ENCODE results near the gene ITM2C. TPM values are rescaled to one million over a fixed set of nuclear protein-coding genes. Genes with fewer than 3 reads are reported as not detected.

ITM2C gene
- total and polyA plus RNA-seq, 4 donors, result 18.0 to 99.7 (median 23.1) TPM

DNA sequence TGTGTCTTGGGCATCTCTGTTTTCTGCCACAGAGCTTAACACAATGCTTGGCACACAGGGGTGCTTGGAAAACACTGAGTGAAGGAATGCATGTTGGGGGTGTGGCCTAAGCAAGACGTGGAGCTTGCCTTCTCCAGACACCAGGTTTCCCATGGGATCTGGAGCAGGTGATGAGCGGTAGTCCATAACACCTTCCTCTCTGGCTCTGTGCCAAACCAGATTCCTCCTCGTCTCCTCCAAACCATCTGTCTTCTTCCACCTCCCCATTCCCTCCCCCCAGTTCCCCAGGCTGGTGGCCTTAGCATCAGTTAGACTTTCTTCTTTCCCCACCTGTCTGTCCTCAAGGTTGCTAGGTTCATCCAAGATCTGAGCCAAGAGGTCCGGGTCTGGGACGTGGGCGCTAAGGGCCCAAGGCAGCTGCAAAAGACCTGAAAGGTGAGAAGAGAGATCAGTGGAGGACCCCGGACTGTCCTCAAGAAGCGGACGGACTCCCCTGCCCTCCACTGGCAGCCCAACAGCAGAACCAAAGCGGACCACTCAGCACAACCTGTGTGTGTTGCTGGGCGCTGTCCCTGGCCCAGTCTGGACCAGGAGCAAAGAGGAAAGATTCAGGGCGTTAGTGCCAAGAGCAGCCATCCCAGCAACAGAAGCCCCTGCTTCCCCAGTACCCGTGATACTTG lies 1.2 kb upstream of the ITM2C start:
- Histone ChIP-seq H3K4me3 (no peak overlapping the region), H3K9me3 (ENCODE audit: control insufficient read depth in 4 of 4, insufficient read depth in 3 of 4, low read length in 3 of 4) (no peaks in the 10 kb centered on the region), H3K27ac (ENCODE audit: low read depth in 1 of 2, low read length in 1 of 2) (no peak overlapping the region), H3K9ac (ENCODE audit: insufficient read depth in 1 of 2, low read length in 2 of 2) (no peak overlapping the region), H3K36me3 (ENCODE audit: control insufficient read depth in 4 of 4, insufficient read depth in 4 of 4, low read length in 4 of 4) (no peaks in the 10 kb centered on the region), H3K4me1 (ENCODE audit: control insufficient read depth in 5 of 5, insufficient read depth in 5 of 5, low read length in 5 of 5) (peaks cover 0 to 30% (median 9%) of the 10 kb centered on the region in 5 donors), H3K27me3 (ENCODE audit: control insufficient read depth in 3 of 3, insufficient read depth in 3 of 3, low read length in 2 of 3) (peaks cover 0 to 2% (median 0%) of the 10 kb centered on the region in 3 donors)
- DNase-seq (no peak), ATAC-seq (ENCODE audit: insufficient read depth, low FRiP score) (no peak)
- WGBS, 2 donors, result 81 to 82% methylated on average over 13 of the region's 13 CpGs
- TF ChIP-seq, protein P1, sequence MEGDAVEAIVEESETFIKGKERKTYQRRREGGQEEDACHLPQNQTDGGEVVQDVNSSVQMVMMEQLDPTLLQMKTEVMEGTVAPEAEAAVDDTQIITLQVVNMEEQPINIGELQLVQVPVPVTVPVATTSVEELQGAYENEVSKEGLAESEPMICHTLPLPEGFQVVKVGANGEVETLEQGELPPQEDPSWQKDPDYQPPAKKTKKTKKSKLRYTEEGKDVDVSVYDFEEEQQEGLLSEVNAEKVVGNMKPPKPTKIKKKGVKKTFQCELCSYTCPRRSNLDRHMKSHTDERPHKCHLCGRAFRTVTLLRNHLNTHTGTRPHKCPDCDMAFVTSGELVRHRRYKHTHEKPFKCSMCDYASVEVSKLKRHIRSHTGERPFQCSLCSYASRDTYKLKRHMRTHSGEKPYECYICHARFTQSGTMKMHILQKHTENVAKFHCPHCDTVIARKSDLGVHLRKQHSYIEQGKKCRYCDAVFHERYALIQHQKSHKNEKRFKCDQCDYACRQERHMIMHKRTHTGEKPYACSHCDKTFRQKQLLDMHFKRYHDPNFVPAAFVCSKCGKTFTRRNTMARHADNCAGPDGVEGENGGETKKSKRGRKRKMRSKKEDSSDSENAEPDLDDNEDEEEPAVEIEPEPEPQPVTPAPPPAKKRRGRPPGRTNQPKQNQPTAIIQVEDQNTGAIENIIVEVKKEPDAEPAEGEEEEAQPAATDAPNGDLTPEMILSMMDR (IDR thresholded peaks at IDR 0.05; ENCODE audit: control extremely low read depth, extremely low read depth), result no peak

- ATAC-seq (ENCODE audit: insufficient read depth, low FRiP score) (no peak), DNase-seq (no peak)
- H3K27me3 ChIP-seq (ENCODE audit: control insufficient read depth in 3 of 3, insufficient read depth in 3 of 3, low read length in 2 of 3), result peaks cover 0 to 2% (median 0%) of the 10 kb centered on the region in 3 donors
- TF ChIP-seq, protein P1 (IDR thresholded peaks at IDR 0.05; ENCODE audit: control extremely low read depth, extremely low read depth), result no peak
- WGBS, 2 donors, result 40 to 55% methylated on average over 18 of the region's 18 CpGs
- H3K9me3 ChIP-seq (ENCODE audit: control insufficient read depth in 4 of 4, insufficient read depth in 3 of 4, low read length in 3 of 4), result no peaks in the 10 kb centered on the region
- no peak overlapping the region for H3K4me3 ChIP-seq
- peak overlapping the region in 1 of 2 donors; percentile 49 for H3K9ac ChIP-seq (ENCODE audit: insufficient read depth in 1 of 2, low read length in 2 of 2)
- no peaks in the 10 kb centered on the region for H3K36me3 ChIP-seq (ENCODE audit: control insufficient read depth in 4 of 4, insufficient read depth in 4 of 4, low read length in 4 of 4)
- H3K27ac ChIP-seq (ENCODE audit: low read depth in 1 of 2, low read length in 1 of 2), result peak overlapping the region in 1 of 2 donors; percentile 7
- H3K4me1 ChIP-seq (ENCODE audit: control insufficient read depth in 5 of 5, insufficient read depth in 5 of 5, low read length in 5 of 5), result peaks cover 0 to 36% (median 15%) of the 10 kb centered on the region in 5 donors
Observed at GRCh38 chr2:230864122-230864604, 579 bp upstream of the ITM2C start.

DNA sequence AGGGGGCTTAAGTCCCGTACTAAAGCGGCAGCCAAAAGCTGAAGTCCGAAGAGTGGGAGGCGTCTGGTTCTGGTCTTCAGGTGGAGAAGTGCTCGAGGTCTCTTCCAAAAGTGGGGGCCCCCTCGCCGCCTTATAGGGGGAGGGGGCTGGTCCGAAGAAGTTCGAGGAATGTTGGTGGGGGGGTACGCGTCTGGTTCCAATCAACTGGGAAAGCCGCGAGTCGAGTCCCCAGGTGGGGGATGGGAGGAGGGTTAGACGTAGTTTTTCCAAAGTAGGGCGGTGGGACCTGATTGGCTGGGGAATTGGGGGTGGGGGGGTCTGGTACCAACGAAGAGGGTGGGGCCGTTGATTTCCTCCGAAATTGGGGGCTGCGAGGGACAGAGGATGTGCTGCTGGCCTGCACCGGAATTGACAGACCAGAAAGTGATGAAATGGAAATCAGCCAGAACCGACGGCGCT lies 594 bp downstream of the ITM2C start:
- Histone ChIP-seq H3K4me3 (peak overlapping the region; percentile 53), H3K9ac (ENCODE audit: insufficient read depth in 1 of 2, low read length in 2 of 2) (peak overlapping the region; percentile 25 to 51), H3K9me3 (ENCODE audit: control insufficient read depth in 4 of 4, insufficient read depth in 3 of 4, low read length in 3 of 4) (no peaks in the 10 kb centered on the region), H3K27ac (ENCODE audit: low read depth in 1 of 2, low read length in 1 of 2) (no peak overlapping the region), H3K27me3 (ENCODE audit: control insufficient read depth in 3 of 3, insufficient read depth in 3 of 3, low read length in 2 of 3) (peaks cover 0 to 2% (median 0%) of the 10 kb centered on the region in 3 donors), H3K36me3 (ENCODE audit: control insufficient read depth in 4 of 4, insufficient read depth in 4 of 4, low read length in 4 of 4) (no peaks in the 10 kb centered on the region), H3K4me1 (ENCODE audit: control insufficient read depth in 5 of 5, insufficient read depth in 5 of 5, low read length in 5 of 5) (peaks cover 0 to 47% (median 24%) of the 10 kb centered on the region in 5 donors)
- DNase-seq, result peak; percentile 71 to 80 (median 73)
- WGBS, 2 donors, result 2% methylated on average over 24 of the region's 24 CpGs
- TF ChIP-seq, protein P1 (IDR thresholded peaks at IDR 0.05; ENCODE audit: control extremely low read depth, extremely low read depth), result no peak
- ATAC-seq (ENCODE audit: insufficient read depth, low FRiP score), result no peak

Measured in lung (tissue), 12 donors.